GM12878 (cell line): ENCODE data around the gene ARHGAP26. TPM values are rescaled to one million over a fixed set of nuclear protein-coding genes. Genes with fewer than 3 reads are reported as not detected.

ENCODE experiments used
- ATAC-seq: fragments of 200-7000 bp; cut with Tn5 transposase; 3 replicates; pipeline ENCODE4 v1.9.1; 2020; ENCODE audit warnings: mild to moderate bottlenecking, moderate library complexity
- BruUV-seq: library from RNA; stranded (reverse); fragments of 400-500 nt; replicated peaks from 2 replicates; lab custom pipeline; 2021; lab: Mats Ljungman, UMichigan
- CTCF ChIA-PET: fragments of 300-600 bp; sonication (Branson Sonifier 250); formaldehyde crosslinking; extraction: SDS; loops from one replicate; lab custom pipeline; 2021; ENCODE audit warnings: inconsistent platforms; lab: Yijun Ruan, JAX
- POLR2A ChIA-PET: fragments of 350-600 bp; formaldehyde crosslinking; extraction: SDS; loops from one replicate; lab custom pipeline; 2021; ENCODE audit warnings: inconsistent platforms; lab: Charles Lee
- RAD21 ChIA-PET: fragments of 300-600 bp; sonication (Branson Sonifier 250); formaldehyde crosslinking; loops from one replicate; lab custom pipeline; 2023; ENCODE audit warnings: antibody characterized with exemption; ENCODE audit not compliant: unreplicated experiment; lab: Charles Lee
- SMC1A ChIA-PET: fragments of 300-600 bp; sonication (Branson Sonifier 250); formaldehyde crosslinking; loops from one replicate; lab custom pipeline; 2023; ENCODE audit not compliant: unreplicated experiment, uncharacterized antibody; lab: Charles Lee
- DNase-seq: peaks from one replicate; pipeline ENCODE4 v3.0.0-alpha.2; 2011; ENCODE audit warnings: low read depth, low spot score
- FAIRE-seq: peaks from 3 replicates; lab custom pipeline; 2011; peaks lifted over from hg19 to GRCh38; lab: Jason Lieb, UNC
- H2AFZ ChIP-seq: 2 replicates; pipeline ENCODE4 v1.6.0; 2011; ENCODE audit warnings: low read depth, low read length, control low read depth; ENCODE audit not compliant: control insufficient read depth
- H3K27ac ChIP-seq: 2 replicates; pipeline ENCODE4 v1.5.1; 2011; ENCODE audit warnings: control low read depth; ENCODE audit not compliant: control insufficient read depth, insufficient read depth
- H3K27me3 ChIP-seq, 2 experiments: replicated peaks in 1 of 2; 2 replicates each; pipeline versions ENCODE4 v1.6.0 to v1.6.1; 2011; ENCODE audit warnings: low read length in 1 of 2; ENCODE audit not compliant: control insufficient read depth in 2 of 2, insufficient read depth in 2 of 2
- H3K36me3 ChIP-seq, 2 experiments: 2 replicates each; pipeline ENCODE4 v1.5.1; 2011; ENCODE audit warnings: low read length in 1 of 2; ENCODE audit not compliant: control insufficient read depth in 2 of 2, insufficient read depth in 2 of 2
- H3K4me1 ChIP-seq: 2 replicates; pipeline ENCODE4 v1.6.1; 2011; ENCODE audit warnings: mild to moderate bottlenecking, low read length, moderate library complexity, mixed read lengths; ENCODE audit not compliant: control insufficient read depth, insufficient read depth
- H3K4me2 ChIP-seq: 2 replicates; pipeline ENCODE4 v1.6.0; 2011; ENCODE audit warnings: control low read depth; ENCODE audit not compliant: control insufficient read depth, insufficient read depth
- H3K4me3 ChIP-seq: fragments of 200-600 bp; sonication (generic); 2 replicates; pipeline ENCODE4 v1.5.1; 2016
- H3K79me2 ChIP-seq: 2 replicates; pipeline ENCODE4 v1.6.0; 2011; ENCODE audit warnings: low read length; ENCODE audit not compliant: control insufficient read depth, insufficient read depth
- H3K9ac ChIP-seq: 2 replicates; pipeline ENCODE4 v1.8.0; 2011; ENCODE audit warnings: low read length, control low read depth, mixed read lengths; ENCODE audit not compliant: control insufficient read depth, insufficient read depth
- H3K9me3 ChIP-seq: replicated peaks from 3 replicates; pipeline ENCODE4 v1.5.1; 2011; ENCODE audit warnings: mild to moderate bottlenecking, low read length; ENCODE audit not compliant: control insufficient read depth, insufficient read depth
- H4K20me1 ChIP-seq: 2 replicates; pipeline ENCODE4 v1.6.0; 2011; ENCODE audit not compliant: control insufficient read depth, insufficient read depth
- BCL11A ChIP-seq: IDR thresholded peaks from 2 replicates; pipeline ENCODE4 v1.6.1; 2011; ENCODE audit warnings: low read depth, low read length
- BMI1 ChIP-seq: fragments of 450-650 bp; IDR thresholded peaks from 2 replicates; pipeline ENCODE4 v1.6.1; 2016; ENCODE audit warnings: mild to moderate bottlenecking, moderate library complexity, borderline replicate concordance
- CBFB ChIP-seq: IDR thresholded peaks from 2 replicates; pipeline ENCODE4 v1.6.1; 2016; ENCODE audit warnings: antibody characterized with exemption, low read depth
- ELK1 ChIP-seq: IDR thresholded peaks from 2 replicates; pipeline ENCODE4 v1.6.1; 2012; ENCODE audit warnings: low read depth, low read length, improper control_type of control experiment
- EZH2 ChIP-seq: IDR thresholded peaks from 2 replicates; pipeline ENCODE4 v1.6.1; 2012; ENCODE audit warnings: low read depth, mild to moderate bottlenecking, control low read depth, inconsistent platforms, low read length, borderline replicate concordance; ENCODE audit not compliant: control insufficient read depth
- HDAC2 ChIP-seq: fragments of 200-600 bp; sonication (generic); IDR thresholded peaks from 2 replicates; pipeline ENCODE4 v1.6.1; 2017
- MYB ChIP-seq: fragments of 150-350 bp; IDR thresholded peaks from 2 replicates; pipeline ENCODE4 v1.6.1; 2014; ENCODE audit warnings: mild to moderate bottlenecking, low read depth, low read length, borderline replicate concordance
- NFXL1 ChIP-seq: fragments of 450-650 bp; IDR thresholded peaks from 2 replicates; pipeline ENCODE4 v1.6.1; 2017; ENCODE audit warnings: antibody characterized with exemption, mild to moderate bottlenecking, borderline replicate concordance
- RB1 ChIP-seq: fragments of 450-650 bp; formaldehyde crosslinking; IDR thresholded peaks from 2 replicates; pipeline ENCODE4 v1.6.1; 2017; ENCODE audit warnings: mild to moderate bottlenecking, borderline replicate concordance
- RELB ChIP-seq: fragments of 450-650 bp; IDR thresholded peaks from 2 replicates; pipeline ENCODE4 v1.6.1; 2017; ENCODE audit warnings: low read depth, mild to moderate bottlenecking, moderate library complexity
- SIX5 ChIP-seq: IDR thresholded peaks from 2 replicates; pipeline ENCODE4 v1.6.1; 2011; ENCODE audit warnings: mild to moderate bottlenecking, low read depth, low read length, moderate library complexity; ENCODE audit not compliant: severe bottlenecking
- SMAD5 ChIP-seq: IDR thresholded peaks from 2 replicates; pipeline ENCODE4 v1.6.1; 2016; ENCODE audit warnings: antibody characterized with exemption, low read depth
- SMARCA5 ChIP-seq: fragments of 450-650 bp; IDR thresholded peaks from 2 replicates; pipeline ENCODE4 v1.6.1; 2017; ENCODE audit warnings: mild to moderate bottlenecking
- SPI1 ChIP-seq: IDR thresholded peaks from 2 replicates; pipeline ENCODE4 v1.6.1; 2011; ENCODE audit warnings: low read depth, mild to moderate bottlenecking, low read length, moderate library complexity, borderline replicate concordance; ENCODE audit not compliant: insufficient read depth
- YBX1 ChIP-seq: fragments of 450-650 bp; IDR thresholded peaks from 2 replicates; pipeline ENCODE4 v1.6.1; 2016; ENCODE audit warnings: antibody characterized with exemption
- ZNF207 ChIP-seq: fragments of 450-650 bp; IDR thresholded peaks from 2 replicates; pipeline ENCODE4 v1.6.1; 2014; ENCODE audit warnings: antibody characterized with exemption, mild to moderate bottlenecking, borderline replicate concordance
- ZNF687 ChIP-seq: fragments of 450-650 bp; IDR thresholded peaks from 2 replicates; pipeline ENCODE4 v1.6.1; 2017; ENCODE audit warnings: mild to moderate bottlenecking, moderate library complexity
- ZZZ3 ChIP-seq: IDR thresholded peaks from 2 replicates; pipeline ENCODE4 v1.6.1; 2011; ENCODE audit warnings: low read depth; ENCODE audit not compliant: control insufficient read depth, insufficient read length
- WGBS: methylation state at CpG from one replicate; pipeline ENCODE4 v1.1.6; 2016; ENCODE audit warnings: low lambda C conversion rate; ENCODE audit not compliant: insufficient replicate concordance, insufficient coverage; ENCODE audit errors: missing lambda C conversion rate; 5-methylcytosine and 5-hydroxymethylcytosine counted together
- in situ Hi-C: fragments of 300-500 bp; cut with MboI; formaldehyde crosslinking; loops from 9 replicates; pipeline ENCODE4 v1.14.3; 2018; ENCODE audit warnings: mixed read lengths
- intact Hi-C: fragments of 100-400 bp; cut with micrococcal nuclease; formaldehyde crosslinking; loops from one replicate; pipeline ENCODE4 v1.14.2; 2022; ENCODE audit not compliant: unreplicated experiment
- polyA plus RNA-seq, 11 experiments: library from polyadenylated mRNA; depleted of rRNA in 4 of 11; unstranded in 6 of 11; stranded (reverse) in 5 of 11; fragments of >200 nt; fragmentation: Nextera tagmentation in 4 of 11; fragmentation: Illumina TruSeq in 1 of 11; extraction: Ambion mirVana in 4 of 11; extraction: Trizol in 1 of 11; gene quantifications; 1 replicate in 1 of 11; 2 replicates in 10 of 11; pipeline versions ENCODE4 v1.2.1 to v1.2.3, GENCODE V29; 2011 to 2016; ENCODE audit warnings: inconsistent platforms in 2 of 11, missing spikeins in 2 of 11, low read depth in 1 of 11
- total RNA-seq, 4 experiments: library from RNA; depleted of rRNA in 3 of 4; stranded (reverse); fragments of >200 nt in 3 of 4; fragmentation: Illumina TruSeq in 1 of 4; extraction: Trizol in 1 of 4; gene quantifications; 2 replicates each; pipeline versions ENCODE4 v1.2.1 to v1.2.3, GENCODE V29; 2013 to 2021

ARHGAP26 gene
- total and polyA plus RNA-seq, 10 of the 15 experiments (the other 5 are each of a cell fraction or from before 2014, with no cell fraction given), result 9.4 to 41.5 (median 19.3) TPM

GRCh38 chr5:142977363-142978051 is 207.3 kb downstream of the ARHGAP26 start:
- peak overlapping the region; percentile 64 for H3K4me2 ChIP-seq
- H3K4me1 ChIP-seq, result peaks cover 13% of the 10 kb centered on the region
- H4K20me1 ChIP-seq, result no peaks in the 10 kb centered on the region
- in situ Hi-C loops, result no loop called here
- RAD21 ChIA-PET, result interaction anchor here (0.5 to 1.6 kb wide), 2 partner anchors 25 to 96 kb away, joined by 3 to 5 read pairs; no protein-coding TSS in a partner anchor
- no peaks in the 10 kb centered on the region for H3K9me3 ChIP-seq
- BruUV-seq, result no TSS peak
- FAIRE-seq (peak; percentile 83), ATAC-seq (peak; percentile 91), DNase-seq (peak; percentile 58)
- SMC1A ChIA-PET, result interaction anchor here (0.6 to 0.7 kb wide), 2 partner anchors 25 to 430 kb away, joined by 3 read pairs; no protein-coding TSS in a partner anchor
- intact Hi-C loops, result no loop called here
- peak overlapping the region; percentile 58 for H2AFZ ChIP-seq
- H3K4me3 ChIP-seq, result no peak overlapping the region
- no peaks in the 10 kb centered on the region for H3K79me2 ChIP-seq
- H3K27ac ChIP-seq, result peak overlapping the region; percentile 46; the same call in 1 of the 2 replicates
- no peak overlapping the region for H3K9ac ChIP-seq
- no peaks in the 10 kb centered on the region for H3K36me3 ChIP-seq
- no peaks in the 10 kb centered on the region for H3K27me3 ChIP-seq
- POLR2A ChIA-PET, result no interaction called here
- CTCF ChIA-PET, result interaction anchor here (1.0 kb wide), 1 partner anchor 12 kb away, joined by 4 read pairs; no protein-coding TSS in a partner anchor
- WGBS, result 15% methylated on average over 8 of the region's 8 CpGs
- TF ChIP-seq SMAD5 (no peak), ZNF687 (no peak), ZNF207 (no peak), BMI1 (no peak), SIX5 (no peak), CBFB (no peak), NFXL1 (no peak), BCL11A (no peak), ELK1 (no peak), YBX1 (no peak), EZH2 (no peak), SPI1 (peak; percentile 24; the same call in 1 of the 2 replicates), HDAC2 (no peak), MYB (no peak), ZZZ3 (no peak), RELB (no peak), RB1 (no peak), SMARCA5 (no peak)
